Breast epithelium (tissue), 3 donors: Measurements from ENCODE around the gene MYOF.

ENCODE experiments used
- CTCF ChIP-seq, 3 donors: fragments of 450-650 bp; IDR thresholded peaks; one replicate each; pipeline ENCODE4 v1.5.1; 2016 to 2017; ENCODE audit warnings: antibody characterized with exemption in 3 of 3, mild to moderate bottlenecking in 3 of 3, moderate library complexity in 3 of 3
- POLR2A ChIP-seq: fragments of 450-650 bp; IDR thresholded peaks from one replicate; pipeline ENCODE4 v1.6.1; 2016; ENCODE audit warnings: antibody characterized with exemption, mild to moderate bottlenecking, moderate library complexity
- POLR2AphosphoS5 ChIP-seq, 3 donors: sonication (generic); formaldehyde crosslinking; IDR thresholded peaks; one replicate each; pipeline ENCODE4 v1.6.1; 2017; ENCODE audit warnings: antibody characterized with exemption in 3 of 3

- TF ChIP-seq CTCF (IDR thresholded peaks at IDR 0.05) (no peak), POLR2AphosphoS5 (IDR thresholded peaks at IDR 0.05) (no peak), POLR2A (no peak)
These were observed 168.3 kb downstream of the MYOF start for GRCh38 chr10:93313798-93314197.
